HepG2 (cell line): Measurements from ENCODE around the gene SLCO1B3. TPM values are rescaled to one million over a fixed set of nuclear protein-coding genes. Genes with fewer than 3 reads are reported as not detected.

ENCODE experiments used
- ATAC-seq: fragments of 200-7000 bp; cut with Tn5 transposase; 3 replicates; pipeline ENCODE4 v1.9.1; 2020; ENCODE audit warnings: mild to moderate bottlenecking, moderate library complexity
- BruUV-seq: library from RNA; stranded (reverse); fragments of 400-500 nt; replicated peaks from 2 replicates; lab custom pipeline; 2021; lab: Mats Ljungman, UMichigan
- CTCF ChIA-PET: fragments of 300-600 bp; formaldehyde crosslinking; extraction: SDS; loops from one replicate; lab custom pipeline; 2021; ENCODE audit warnings: low total read pairs, inconsistent platforms, low intra/inter-chr PET ratio; lab: Yijun Ruan, JAX
- POLR2A ChIA-PET: fragments of 350-600 bp; sonication (Branson Sonifier 250); formaldehyde crosslinking; loops from one replicate; lab custom pipeline; 2020; ENCODE audit warnings: antibody characterized with exemption, inconsistent platforms; lab: Yijun Ruan, JAX
- DNase-seq: peaks from one replicate; pipeline ENCODE4 v3.0.0-alpha.2; 2015; ENCODE audit warnings: low spot score
- FAIRE-seq: peaks from 3 replicates; lab custom pipeline; 2011; peaks lifted over from hg19 to GRCh38; lab: Jason Lieb, UNC
- H2AFZ ChIP-seq: one replicate; pipeline ENCODE4 v1.6.1; 2011; ENCODE audit warnings: low read length, inconsistent platforms
- H3K27ac ChIP-seq: fragments of 300-600 bp; 3 replicates; pipeline ENCODE4 v1.8.0; 2011; ENCODE audit warnings: mixed run types, mild to moderate bottlenecking, mixed read lengths, low read length, inconsistent platforms; ENCODE audit not compliant: insufficient read depth; ENCODE audit errors: extremely low read length
- H3K27me3 ChIP-seq, 2 experiments: fragments of 200-600 bp in 1 of 2; 2 replicates in 1 of 2; 3 replicates in 1 of 2; pipeline versions ENCODE4 v1.6.0 to v1.8.0; 2011; ENCODE audit warnings: low read length in 2 of 2, mild to moderate bottlenecking in 2 of 2, moderate library complexity in 2 of 2, inconsistent platforms in 1 of 2; ENCODE audit not compliant: insufficient read depth in 2 of 2, control insufficient read depth in 1 of 2
- H3K36me3 ChIP-seq, 2 experiments: fragments of 200-600 bp in 1 of 2; replicated peaks in 1 of 2; 2 replicates in 1 of 2; 3 replicates in 1 of 2; pipeline versions ENCODE4 v1.5.1 to v1.8.0; 2011; ENCODE audit warnings: low read length in 2 of 2, inconsistent platforms in 1 of 2; ENCODE audit not compliant: insufficient read depth in 2 of 2, control insufficient read depth in 1 of 2
- H3K4me1 ChIP-seq: 2 replicates; pipeline ENCODE4 v1.5.1; 2012; ENCODE audit warnings: low read length, inconsistent platforms; ENCODE audit not compliant: insufficient read depth
- H3K4me2 ChIP-seq: 2 replicates; pipeline ENCODE4 v1.6.0; 2011; ENCODE audit warnings: low read depth, low read length, inconsistent platforms
- H3K4me3 ChIP-seq, 3 experiments: fragments of 200-600 bp in 1 of 3; sonication (generic), shearing (Covaris generic) in 1 of 3; replicated peaks in 1 of 3; 2 replicates each; pipeline ENCODE4 v1.5.1; 2011 to 2016; ENCODE audit warnings: low read length in 3 of 3, inconsistent platforms in 2 of 3, low read depth in 2 of 3, mild to moderate bottlenecking in 2 of 3, control low read depth in 1 of 3, mixed read lengths in 1 of 3; ENCODE audit not compliant: insufficient read depth in 1 of 3
- H3K79me2 ChIP-seq: one replicate; pipeline ENCODE4 v1.6.1; 2011; ENCODE audit warnings: low read length, inconsistent platforms; ENCODE audit not compliant: insufficient read depth
- H3K9ac ChIP-seq: 2 replicates; pipeline ENCODE4 v1.6.0; 2011; ENCODE audit warnings: mild to moderate bottlenecking, low read depth, low read length, inconsistent platforms; ENCODE audit not compliant: insufficient read depth
- H3K9me3 ChIP-seq: 2 replicates; pipeline ENCODE4 v1.5.1; 2012; ENCODE audit warnings: mild to moderate bottlenecking, low read length
- H4K20me1 ChIP-seq: 2 replicates; pipeline ENCODE4 v1.6.0; 2011; ENCODE audit warnings: inconsistent platforms, mild to moderate bottlenecking, low read length, moderate library complexity; ENCODE audit not compliant: insufficient read depth
- ARID3A ChIP-seq: IDR thresholded peaks from 2 replicates; pipeline ENCODE4 v1.6.1; 2012; ENCODE audit warnings: low read depth, low read length, improper control_type of control experiment
- ARID5B ChIP-seq: IDR thresholded peaks from 2 replicates; pipeline ENCODE4 v1.4.0; 2020; ENCODE audit warnings: mild to moderate bottlenecking, missing genetic modification reagents
- ATF4 ChIP-seq, 2 experiments: fragments of 450-650 bp in 1 of 2; sonication (generic) in 1 of 2; formaldehyde crosslinking; IDR thresholded peaks; 2 replicates each; pipeline versions ENCODE4 v1.5.0 to v1.8.0; 2020 to 2022; ENCODE audit warnings: mild to moderate bottlenecking in 1 of 2, missing genetic modification reagents in 1 of 2
- CEBPB ChIP-seq: IDR thresholded peaks from 2 replicates; pipeline ENCODE4 v1.6.1; 2011; ENCODE audit warnings: low read depth, low read length, improper control_type of control experiment, borderline replicate concordance
- FOXJ3 ChIP-seq: sonication (generic); formaldehyde crosslinking; IDR thresholded peaks from 2 replicates; pipeline ENCODE4 v1.4.0; 2020; ENCODE audit warnings: missing genetic modification reagents, mild to moderate bottlenecking, borderline replicate concordance
- FOXP1 ChIP-seq, 2 experiments: fragments of 450-650 bp in 1 of 2; IDR thresholded peaks; 2 replicates each; pipeline ENCODE4 v1.6.1; 2017 to 2018; ENCODE audit warnings: antibody characterized with exemption in 1 of 2
- HDAC1 ChIP-seq: sonication (generic); formaldehyde crosslinking; IDR thresholded peaks from 2 replicates; pipeline ENCODE4 v1.5.1; 2020; ENCODE audit warnings: mild to moderate bottlenecking, missing genetic modification reagents
- HOXD1 ChIP-seq: sonication (generic); formaldehyde crosslinking; IDR thresholded peaks from 2 replicates; pipeline ENCODE4 v1.5.0; 2020; ENCODE audit warnings: missing genetic modification reagents
- IKZF5 ChIP-seq: IDR thresholded peaks from 2 replicates; pipeline ENCODE4 v1.6.1; 2018; ENCODE audit warnings: missing genetic modification reagents, mild to moderate bottlenecking, missing compliant biosample characterization
- KDM5A ChIP-seq: fragments of 200-600 bp; sonication (generic); IDR thresholded peaks from 2 replicates; pipeline ENCODE4 v1.7.0; 2018; ENCODE audit warnings: antibody characterized with exemption, mild to moderate bottlenecking, low read length, borderline replicate concordance
- MIXL1 ChIP-seq: IDR thresholded peaks from 2 replicates; pipeline ENCODE4 v1.6.1; 2016
- TCF7 ChIP-seq: sonication (generic); IDR thresholded peaks from 2 replicates; pipeline ENCODE4 v1.6.1; 2016; ENCODE audit warnings: antibody characterized with exemption, low read depth
- ZGPAT ChIP-seq: IDR thresholded peaks from 2 replicates; pipeline ENCODE4 v1.6.1; 2016; ENCODE audit warnings: mild to moderate bottlenecking
- ZNF564 ChIP-seq: sonication (generic); formaldehyde crosslinking; IDR thresholded peaks from 2 replicates; pipeline ENCODE4 v1.8.1; 2023; ENCODE audit warnings: mild to moderate bottlenecking, missing genetic modification reagents
- ZNF576 ChIP-seq: sonication (generic); formaldehyde crosslinking; IDR thresholded peaks from 2 replicates; pipeline ENCODE4 v1.4.0; 2020; ENCODE audit warnings: mild to moderate bottlenecking, missing genetic modification reagents
- WGBS: methylation state at CpG from one replicate; pipeline ENCODE4 v1.1.6; 2017; ENCODE audit warnings: low lambda C conversion rate; 5-methylcytosine and 5-hydroxymethylcytosine counted together
- in situ Hi-C: cut with HindIII; loops from 2 replicates; pipeline ENCODE4 v1.10.0; 2017; ENCODE audit warnings: low pct_unique_long_range_greater_than_20kb; ENCODE audit not compliant: extremely low pct_ligation_motif_present
- intact Hi-C: fragments of 100-400 bp; cut with micrococcal nuclease; formaldehyde crosslinking; loops from one replicate; pipeline ENCODE4 v1.10.0; 2022; ENCODE audit not compliant: unreplicated experiment
- polyA plus RNA-seq, 8 experiments: library from polyadenylated mRNA; depleted of rRNA in 3 of 8; stranded (reverse) in 7 of 8; unstranded in 1 of 8; fragments of >200 nt; fragmentation: Illumina TruSeq in 4 of 8; extraction: Trizol in 4 of 8; gene quantifications; 2 replicates each; pipeline versions ENCODE4 v1.2.1 to v1.2.3, GENCODE V29; 2011 to 2016; ENCODE audit warnings: low read depth in 4 of 8, missing spikeins in 1 of 8, mixed read lengths in 1 of 8; ENCODE audit not compliant: insufficient read depth in 1 of 8
- total RNA-seq, 5 experiments: library from RNA; depleted of rRNA; stranded (reverse); fragments of >200 nt; fragmentation: Illumina TruSeq; extraction: Trizol; gene quantifications; 2 replicates each; pipeline ENCODE4 v1.2.3, GENCODE V29; 2016; ENCODE audit warnings: low read depth in 1 of 5

SLCO1B3 gene
- total and polyA plus RNA-seq, 2 of the 13 experiments (the other 11 are each of a cell fraction or from before 2014, with no cell fraction given), result 0.15 TPM; not detected in 1

- 10% methylated on average over 1 of the region's 1 CpG for WGBS
- Histone ChIP-seq H3K36me3 (no peaks in the 10 kb centered on the region), H2AFZ (no peak overlapping the region), H3K27ac (no peak overlapping the region), H3K27me3 (no peaks in the 10 kb centered on the region), H3K4me1 (peaks cover 14% of the 10 kb centered on the region), H3K79me2 (no peaks in the 10 kb centered on the region), H4K20me1 (no peaks in the 10 kb centered on the region), H3K4me2 (no peak overlapping the region), H3K9me3 (no peaks in the 10 kb centered on the region), H3K9ac (no peak overlapping the region), H3K4me3 (no peak overlapping the region)
- POLR2A ChIA-PET, result no interaction called here
- in situ Hi-C loops, result loop anchor here (25.0 kb wide), 1 partner anchor 346 kb away; no protein-coding TSS in a partner anchor
- intact Hi-C loops, result no loop called here
- FAIRE-seq, result no peak
- ATAC-seq, result peak; percentile 76
- no TSS peak for BruUV-seq
- CTCF ChIA-PET, result no interaction called here
- peak; percentile 23 for DNase-seq
- TF ChIP-seq HDAC1 (no peak), IKZF5 (CRISPR knock-in tag) (no peak), HOXD1 (CRISPR knock-in tag) (0 out of 2 replicates have a peak, but pooled peaks have one; percentile 23), ZNF576 (CRISPR knock-in tag) (no peak), ZGPAT (CRISPR knock-in tag) (peak; percentile 36; the same call in 1 of the 2 replicates), MIXL1 (CRISPR knock-in tag) (0 out of 2 replicates have a peak, but pooled peaks have one; percentile 30), CEBPB (peak; percentile 81), FOXP1 (IDR thresholded peaks at IDR 0.05) (no peak), FOXP1 (CRISPR knock-in tag; IDR thresholded peaks at IDR 0.05) (peak; percentile 77; the same call in 1 of the 2 replicates), ARID5B (CRISPR knock-in tag) (peak; percentile 35; the same call in 1 of the 2 replicates), ZNF564 (CRISPR knock-in tag) (no peak), KDM5A (no peak), ATF4 (CRISPR knock-in tag; IDR thresholded peaks at IDR 0.05) (peak in 1 of 2 experiments; percentile 80; a peak in 2 of 4 replicates), ARID3A (peak; percentile 79; the same call in 1 of the 2 replicates), FOXJ3 (CRISPR knock-in tag) (peak; percentile 87; the same call in 1 of the 2 replicates), TCF7 (peak; percentile 88)
Observed at GRCh38 chr12:20808521-20808920, 2.0 kb upstream of the SLCO1B3 start.
